CD4-positive, CD25-positive, alpha-beta regulatory T cell (primary cell): Measurements from ENCODE around the gene NTN4. TPM values are rescaled to one million over a fixed set of nuclear protein-coding genes. Genes with fewer than 3 reads are reported as not detected.
"Not testable (repeated sequence)": the region's sequence is repeated elsewhere in the genome, so short reads cannot be mapped to it uniquely, and the experiment has no call there.

ENCODE experiments used
- ATAC-seq, 2 donors: fragments of 150-1000 bp; cut with Tn5 transposase; one replicate each; pipeline ENCODE4 v1.10.0; 2021; ENCODE audit warnings: low read depth in 2 of 2, moderate number of reproducible peaks in 2 of 2, moderate library complexity in 1 of 2
- DNase-seq, 3 donors: peaks; one replicate each; pipeline versions ENCODE4 v3.0.0 to v3.0.0-alpha.2; 2012 to 2022; ENCODE audit warnings: mixed read lengths in 1 of 3
- H3K27ac ChIP-seq: one replicate; pipeline ENCODE4 v1.7.0; 2013; ENCODE audit warnings: mild to moderate bottlenecking, low read length; ENCODE audit not compliant: insufficient read depth, poor library complexity, severe bottlenecking
- H3K27me3 ChIP-seq: one replicate; pipeline ENCODE4 v1.7.0; 2013; ENCODE audit warnings: low read length; ENCODE audit not compliant: control insufficient read depth, insufficient read depth
- H3K36me3 ChIP-seq: one replicate; pipeline ENCODE4 v1.7.0; 2013; ENCODE audit warnings: mild to moderate bottlenecking, low read length, moderate library complexity; ENCODE audit not compliant: control insufficient read depth, insufficient read depth
- H3K4me1 ChIP-seq: 2 replicates; pipeline ENCODE4 v1.7.0; 2013; ENCODE audit warnings: mild to moderate bottlenecking, low read length; ENCODE audit not compliant: insufficient read depth, control insufficient read depth, poor library complexity, severe bottlenecking
- H3K4me3 ChIP-seq: one replicate; pipeline ENCODE4 v1.7.0; 2013; ENCODE audit warnings: low read depth, mild to moderate bottlenecking, low read length, moderate library complexity
- H3K9me3 ChIP-seq, 2 experiments: 1 replicate in 1 of 2; 2 replicates in 1 of 2; pipeline ENCODE4 v1.7.0; 2013; ENCODE audit warnings: low read length in 2 of 2, mild to moderate bottlenecking in 1 of 2, moderate library complexity in 1 of 2; ENCODE audit not compliant: control insufficient read depth in 2 of 2
- H3K27ac Mint-ChIP-seq, 3 donors: one replicate each; pipeline ENCODE4 v1.8.0; 2020 to 2022; ENCODE audit warnings: mild to moderate bottlenecking in 3 of 3, mixed read lengths in 3 of 3, moderate library complexity in 2 of 3
- H3K27me3 Mint-ChIP-seq: one replicate; pipeline ENCODE4 v1.8.0; 2022; ENCODE audit warnings: mild to moderate bottlenecking, mixed read lengths
- H3K36me3 Mint-ChIP-seq: one replicate; pipeline ENCODE4 v1.8.0; 2020; ENCODE audit warnings: mixed read lengths
- H3K4me1 Mint-ChIP-seq, 4 donors: one replicate each; pipeline ENCODE4 v1.8.0; 2020 to 2022; ENCODE audit warnings: mixed read lengths in 4 of 4, mild to moderate bottlenecking in 1 of 4
- H3K4me3 Mint-ChIP-seq, 4 donors: one replicate each; pipeline ENCODE4 v1.8.0; 2020 to 2022; ENCODE audit warnings: mild to moderate bottlenecking in 4 of 4, mixed read lengths in 4 of 4, moderate library complexity in 3 of 4
- H3K9me3 Mint-ChIP-seq, 7 donors: one replicate each; pipeline ENCODE4 v1.8.0; 2020 to 2022; ENCODE audit warnings: mixed read lengths in 7 of 7, mild to moderate bottlenecking in 3 of 7, moderate library complexity in 2 of 7
- polyA plus RNA-seq, 4 donors: library from polyadenylated mRNA; unstranded; fragments of 300-500 nt; fragmentation: Illumina TruSeq; gene quantifications; one replicate each; pipeline ENCODE4 v1.2.3, GENCODE V29; 2021
- total RNA-seq: library from RNA; stranded (reverse); gene quantifications from one replicate; pipeline ENCODE4 v1.2.3, GENCODE V29; 2022

The NTN4 gene
- total and polyA plus RNA-seq, 5 donors from 2014 or later: 0.16 TPM; not detected in 4

DNA sequence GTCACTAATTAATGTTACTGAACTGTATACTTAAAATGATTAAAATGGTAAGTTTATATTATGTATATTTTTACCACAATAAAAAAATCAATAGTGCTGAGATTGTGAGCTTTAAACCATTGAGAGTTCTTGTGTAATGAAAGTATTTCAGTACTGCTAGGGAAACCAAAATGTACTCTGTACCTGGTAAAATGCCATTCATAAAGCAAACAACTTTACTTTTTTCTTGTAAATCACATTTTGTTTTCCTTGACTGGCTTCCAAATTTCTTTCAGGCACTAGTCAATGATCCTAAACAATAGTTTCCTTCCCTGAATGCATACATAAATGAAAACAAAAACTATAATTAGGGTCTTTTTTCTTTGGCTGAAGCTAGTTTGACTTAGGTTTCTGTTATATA, 38.8 kb upstream of the NTN4 start:
- Mint-ChIP-seq H3K27ac (no peak overlapping the region), H3K36me3 (no peaks in the 10 kb centered on the region), H3K4me1 (peaks cover 0 to 2% (median 0%) of the 10 kb centered on the region in 4 donors), H3K9me3 (peaks cover 0 to 2% (median 0%) of the 10 kb centered on the region in 7 donors), H3K4me3 (no peak overlapping the region), H3K27me3 (peaks cover 25% of the 10 kb centered on the region)
- H3K4me1 ChIP-seq: no peaks in the 10 kb centered on the region
- H3K36me3 ChIP-seq: no peaks in the 10 kb centered on the region
- no peak overlapping the region for H3K27ac ChIP-seq
- H3K4me3 ChIP-seq: no peak overlapping the region
- H3K27me3 ChIP-seq: peaks cover 11% of the 10 kb centered on the region
- no peak for DNase-seq
- H3K9me3 ChIP-seq: no peaks in the 10 kb centered on the region
- ATAC-seq: no peak

- Mint-ChIP-seq H3K4me3 (no peak overlapping the region), H3K36me3 (no peaks in the 10 kb centered on the region), H3K9me3 (peaks cover 0 to 2% (median 0%) of the 10 kb centered on the region in 7 donors), H3K27me3 (peaks cover 51% of the 10 kb centered on the region), H3K27ac (no peak overlapping the region), H3K4me1 (no peaks in the 10 kb centered on the region)
- H3K4me3 ChIP-seq: no peak overlapping the region
- H3K4me1 ChIP-seq: no peaks in the 10 kb centered on the region
- ATAC-seq: no peak
- H3K27ac ChIP-seq: no peak overlapping the region
- H3K27me3 ChIP-seq: peaks cover 6% of the 10 kb centered on the region
- no peaks in the 10 kb centered on the region for H3K9me3 ChIP-seq
- DNase-seq: no peak
- H3K36me3 ChIP-seq: no peaks in the 10 kb centered on the region
Observed at GRCh38 chr12:95820096-95820703, 29.6 kb upstream of the NTN4 start.

GRCh38 chr12:95815632-95816212, 25.2 kb upstream of the NTN4 start:
- Mint-ChIP-seq H3K4me3 (no peak overlapping the region), H3K27me3 (peaks cover 53% of the 10 kb centered on the region), H3K9me3 (peaks cover 0 to 1% (median 0%) of the 10 kb centered on the region in 7 donors), H3K27ac (no peak overlapping the region), H3K36me3 (no peaks in the 10 kb centered on the region), H3K4me1 (no peaks in the 10 kb centered on the region)
- ATAC-seq (no peak), DNase-seq (no peak)
- no peaks in the 10 kb centered on the region for H3K9me3 ChIP-seq
- H3K4me1 ChIP-seq: no peaks in the 10 kb centered on the region
- no peaks in the 10 kb centered on the region for H3K36me3 ChIP-seq
- H3K27ac ChIP-seq: no peak overlapping the region
- peaks cover 11% of the 10 kb centered on the region for H3K27me3 ChIP-seq
- H3K4me3 ChIP-seq: no peak overlapping the region

GRCh38 chr12:95812155-95812554, 21.6 kb upstream of the NTN4 start:
- not testable (repeated sequence) for H3K36me3 Mint-ChIP-seq, H3K4me1 ChIP-seq, H3K4me1 Mint-ChIP-seq, H3K9me3 Mint-ChIP-seq, H3K4me3 ChIP-seq, ATAC-seq, H3K27ac ChIP-seq, DNase-seq, H3K27me3 ChIP-seq, H3K27ac Mint-ChIP-seq, H3K9me3 ChIP-seq, H3K4me3 Mint-ChIP-seq, H3K36me3 ChIP-seq
- peaks cover 49% of the 10 kb centered on the region for H3K27me3 Mint-ChIP-seq

DNA sequence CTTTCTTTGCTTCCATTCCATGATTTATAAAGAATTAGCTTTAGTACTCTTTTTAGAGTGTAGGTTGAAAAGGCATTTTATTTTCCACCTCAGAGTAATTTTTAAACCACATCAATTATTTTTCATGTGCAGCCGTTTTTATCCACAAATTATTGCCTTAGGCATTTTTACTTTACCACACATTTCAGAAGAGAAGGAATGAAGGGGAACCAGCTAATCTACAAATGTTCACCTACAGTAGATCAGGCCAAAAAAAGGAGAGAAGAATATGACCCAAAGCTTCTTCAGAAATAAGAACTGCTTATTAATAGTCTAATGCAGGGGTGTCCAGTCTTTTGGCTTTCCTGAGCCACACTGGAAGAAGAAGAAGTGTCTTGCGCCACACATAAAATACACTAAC, 19.8 kb upstream of the NTN4 start:
- no peak overlapping the region for H3K27ac Mint-ChIP-seq
- ATAC-seq: no peak

GRCh38 chr12:95809000-95809680, 18.6 kb upstream of the NTN4 start:
- ATAC-seq: no peak
- H3K4me3 ChIP-seq: no peak overlapping the region
- Mint-ChIP-seq H3K4me1 (no peaks in the 10 kb centered on the region), H3K27ac (no peak overlapping the region), H3K36me3 (no peaks in the 10 kb centered on the region), H3K4me3 (no peak overlapping the region), H3K27me3 (peaks cover 31% of the 10 kb centered on the region), H3K9me3 (peaks cover 0 to 3% (median 0%) of the 10 kb centered on the region in 7 donors)
- no peak for DNase-seq
- no peak overlapping the region for H3K27ac ChIP-seq
- no peaks in the 10 kb centered on the region for H3K9me3 ChIP-seq
- H3K36me3 ChIP-seq: no peaks in the 10 kb centered on the region
- peaks cover 5% of the 10 kb centered on the region for H3K27me3 ChIP-seq
- no peaks in the 10 kb centered on the region for H3K4me1 ChIP-seq

More for the DNA sequence above, 19.8 kb upstream of the NTN4 start:
- H3K27me3 ChIP-seq: peaks cover 7% of the 10 kb centered on the region
- H3K36me3 Mint-ChIP-seq: no peaks in the 10 kb centered on the region
- H3K4me3 Mint-ChIP-seq: no peak overlapping the region
- no peaks in the 10 kb centered on the region for H3K9me3 ChIP-seq
- H3K4me1 ChIP-seq: no peaks in the 10 kb centered on the region
- H3K36me3 ChIP-seq: no peaks in the 10 kb centered on the region
- H3K4me3 ChIP-seq: no peak overlapping the region
- H3K9me3 Mint-ChIP-seq: peaks cover 0 to 3% (median 0%) of the 10 kb centered on the region in 7 donors
- no peak for DNase-seq
- H3K27ac ChIP-seq: no peak overlapping the region
- peaks cover 42% of the 10 kb centered on the region for H3K27me3 Mint-ChIP-seq
- no peaks in the 10 kb centered on the region for H3K4me1 Mint-ChIP-seq

- Histone ChIP-seq H3K27ac (no peak overlapping the region), H3K27me3 (peaks cover 5% of the 10 kb centered on the region), H3K4me1 (no peaks in the 10 kb centered on the region), H3K4me3 (no peak overlapping the region), H3K36me3 (no peaks in the 10 kb centered on the region), H3K9me3 (no peaks in the 10 kb centered on the region)
- Mint-ChIP-seq H3K27me3 (peaks cover 35% of the 10 kb centered on the region), H3K9me3 (peaks cover 0 to 3% (median 0%) of the 10 kb centered on the region in 7 donors), H3K27ac (no peak overlapping the region), H3K4me3 (no peak overlapping the region), H3K4me1 (no peaks in the 10 kb centered on the region), H3K36me3 (no peaks in the 10 kb centered on the region)
- no peak for ATAC-seq
- DNase-seq: no peak
Observed at GRCh38 chr12:95808146-95808545, 17.6 kb upstream of the NTN4 start.
